ENCODE measurements around the gene ADAMTS12. TPM values are rescaled to one million over a fixed set of nuclear protein-coding genes. Genes with fewer than 3 reads are reported as not detected.
A peak's percentile ranks its signal among the peaks of the same experiment; 100 is the strongest.

ADAMTS12 gene
- total and polyA plus RNA-seq, 9 of the 15 experiments (the other 6 are each of a cell fraction or from before 2014, with no cell fraction given) = 0.11 TPM; not detected in 8

DNA sequence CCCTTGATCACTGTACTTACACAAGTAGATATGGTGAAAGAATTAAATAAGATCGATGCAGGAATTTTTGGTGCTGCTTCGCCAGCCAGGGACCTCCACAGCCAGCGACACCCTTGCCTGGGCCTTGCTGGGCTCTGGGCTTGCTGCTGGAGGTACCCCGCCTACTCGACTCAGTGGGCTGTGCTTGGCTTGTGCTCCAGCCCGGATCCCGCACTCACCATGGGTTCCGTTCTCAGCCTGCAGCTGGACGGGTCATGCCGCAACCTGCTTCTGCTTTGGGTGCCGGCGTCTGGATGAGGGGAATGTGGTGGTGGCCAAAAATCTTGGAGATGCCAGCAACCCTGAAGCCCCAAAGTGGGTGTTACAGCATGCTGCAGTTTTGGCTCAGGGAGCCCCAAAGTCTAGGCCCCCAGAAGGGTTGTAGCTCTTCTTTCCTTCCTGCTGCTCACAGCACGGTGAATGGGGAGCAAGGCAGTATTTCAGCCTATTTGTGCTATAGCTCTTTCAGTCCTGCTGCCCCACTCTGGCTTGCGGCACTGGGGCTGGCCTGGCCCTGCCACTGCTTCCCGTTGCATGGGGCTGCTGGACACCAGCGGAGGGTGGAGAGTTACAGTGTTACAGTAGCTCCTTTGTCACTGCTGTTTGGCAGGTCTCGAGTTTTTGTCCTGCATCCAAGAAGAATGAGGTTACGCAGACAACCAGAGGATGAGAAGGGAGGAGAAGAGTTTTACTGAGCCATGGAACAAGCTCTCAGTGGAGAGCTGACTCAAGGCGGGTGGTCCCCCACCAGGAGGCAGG, 403.0 kb downstream of the ADAMTS12 start:
- no peak overlapping the region for H3K27ac ChIP-seq (ENCODE audit: extremely low read depth, low read depth, low read length)
- in situ Hi-C loops (cut with MboI) = no loop called here
- H3K4me3 ChIP-seq = no peak overlapping the region
- ChIA-PET CTCF (ENCODE audit: low intra/inter-chr PET ratio) (no interaction called here), POLR2A (interaction anchor here (0.6 to 2.9 kb wide), 4 partner anchors 11 to 372 kb away, joined by 3 to 10 read pairs (median 4); no protein-coding TSS in a partner anchor)
- no peaks in the 10 kb centered on the region for H4K20me1 ChIP-seq (replicated peaks; ENCODE audit: control insufficient read depth, insufficient read depth, low read length)
- H3K4me2 ChIP-seq (ENCODE audit: insufficient read depth, low read length) = no peak overlapping the region
- H3K36me3 ChIP-seq (ENCODE audit: control insufficient read depth, insufficient read depth, low read length) = no peaks in the 10 kb centered on the region
- no peak overlapping the region for H2AFZ ChIP-seq (ENCODE audit: low read depth, low read length)
- H3K79me2 ChIP-seq (ENCODE audit: control insufficient read depth, insufficient read depth, low read length) = no peaks in the 10 kb centered on the region
- intact Hi-C loops (cut with micrococcal nuclease) = no loop called here
- DNase-seq (ENCODE audit: extremely low read depth in 1 of 4, low spot score in 3 of 4) (no peak), FAIRE-seq (no peak), ATAC-seq (peak; percentile 47)
- WGBS (ENCODE audit: insufficient coverage, low coverage, missing lambda C conversion rate) = 51% methylated on average over 19 of the region's 19 CpGs
- no TSS peak for BruUV-seq (replicated peaks)
- peaks cover 0 to 7% of the 10 kb centered on the region in 2 experiments; a peak in 1 of 5 replicates for H3K27me3 ChIP-seq (ENCODE audit: control insufficient read depth in 2 of 2, insufficient read depth in 2 of 2, low read length in 2 of 2)
- no peak for TF ChIP-seq PRPF4 (IDR thresholded peaks at IDR 0.05; ENCODE audit: insufficient read depth, low read depth, low read length, poor library complexity, severe bottlenecking)
- no peak for TF ChIP-seq SNRNP70 (optimal IDR thresholded peaks at IDR 0.05; ENCODE audit: low read depth, low read length)
- no peak for TF ChIP-seq HNRNPL (IDR thresholded peaks at IDR 0.05; ENCODE audit: low read depth, low read length)
- TF ChIP-seq, protein P1, sequence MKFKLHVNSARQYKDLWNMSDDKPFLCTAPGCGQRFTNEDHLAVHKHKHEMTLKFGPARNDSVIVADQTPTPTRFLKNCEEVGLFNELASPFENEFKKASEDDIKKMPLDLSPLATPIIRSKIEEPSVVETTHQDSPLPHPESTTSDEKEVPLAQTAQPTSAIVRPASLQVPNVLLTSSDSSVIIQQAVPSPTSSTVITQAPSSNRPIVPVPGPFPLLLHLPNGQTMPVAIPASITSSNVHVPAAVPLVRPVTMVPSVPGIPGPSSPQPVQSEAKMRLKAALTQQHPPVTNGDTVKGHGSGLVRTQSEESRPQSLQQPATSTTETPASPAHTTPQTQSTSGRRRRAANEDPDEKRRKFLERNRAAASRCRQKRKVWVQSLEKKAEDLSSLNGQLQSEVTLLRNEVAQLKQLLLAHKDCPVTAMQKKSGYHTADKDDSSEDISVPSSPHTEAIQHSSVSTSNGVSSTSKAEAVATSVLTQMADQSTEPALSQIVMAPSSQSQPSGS (CRISPR knock-in tag; IDR thresholded peaks at IDR 0.05) = no peak
- TF ChIP-seq MXI1 (IDR thresholded peaks at IDR 0.05; ENCODE audit: low read depth, low read length) = no peak
- H3K4me1 ChIP-seq (replicated peaks in 1 of 2; ENCODE audit: control insufficient read depth in 2 of 2, insufficient read depth in 2 of 2, low read length in 2 of 2) = peaks cover 0 to 4% of the 10 kb centered on the region in 2 experiments; a peak in 1 of 5 replicates
- H3K9ac ChIP-seq (ENCODE audit: insufficient read depth in 1 of 2, low read depth in 2 of 2, low read length in 2 of 2) = no peak overlapping the region
- H3K9me1 ChIP-seq (ENCODE audit: control insufficient read depth, insufficient read depth, low read length) = no peaks in the 10 kb centered on the region
- H3K9me3 ChIP-seq (replicated peaks; ENCODE audit: control insufficient read depth, insufficient read depth, low read depth, low read length) = no peaks in the 10 kb centered on the region
